Muscle of leg (tissue), 11 donors: Measurements from ENCODE around the gene GLOD5. TPM values are rescaled to one million over a fixed set of nuclear protein-coding genes. Genes with fewer than 3 reads are reported as not detected.

ENCODE experiments used
- DNase-seq: peaks from one replicate; pipeline ENCODE4 v3.0.0; 2013
- H3K27ac ChIP-seq: one replicate; pipeline ENCODE4 v1.5.1; 2013; ENCODE audit warnings: mild to moderate bottlenecking, low read length, control low read depth
- H3K27me3 ChIP-seq: one replicate; pipeline ENCODE4 v1.6.1; 2013; ENCODE audit warnings: low read length; ENCODE audit not compliant: control insufficient read depth, insufficient read depth
- H3K36me3 ChIP-seq: one replicate; pipeline ENCODE4 v1.6.1; 2013; ENCODE audit warnings: low read length; ENCODE audit not compliant: control insufficient read depth, insufficient read depth
- H3K4me1 ChIP-seq: one replicate; pipeline ENCODE4 v1.6.1; 2013; ENCODE audit warnings: low read length; ENCODE audit not compliant: control insufficient read depth, insufficient read depth
- H3K4me3 ChIP-seq: one replicate; pipeline ENCODE4 v1.5.1; 2013; ENCODE audit warnings: low read length, control low read depth
- H3K9me3 ChIP-seq: replicated peaks from 2 replicates; pipeline ENCODE4 v1.6.1; 2013; ENCODE audit warnings: low read depth, low read length; ENCODE audit not compliant: control insufficient read depth
- WGBS: methylation state at CpG from one replicate; pipeline ENCODE4 v1.1.5; 2013; ENCODE audit warnings: missing lambda C conversion rate; ENCODE audit not compliant: insufficient coverage; 5-methylcytosine and 5-hydroxymethylcytosine counted together
- polyA plus RNA-seq, 8 donors: library from polyadenylated mRNA; unstranded; fragments of 120-200 nt; gene quantifications; one replicate each; pipeline versions ENCODE4 v1.2.1 to v1.2.3, GENCODE V29; 2013; ENCODE audit warnings: inconsistent platforms in 1 of 8, low replicate concordance in 1 of 8; ENCODE audit not compliant: insufficient read length in 8 of 8, insufficient read depth in 1 of 8
- total RNA-seq: library from RNA; stranded (reverse); fragments of 120-200 nt; gene quantifications from one replicate; pipeline ENCODE4 v1.2.4, GENCODE V29; 2013

GLOD5 gene
- total and polyA plus RNA-seq, 9 donors: 0.50 TPM; not detected in 8

DNA sequence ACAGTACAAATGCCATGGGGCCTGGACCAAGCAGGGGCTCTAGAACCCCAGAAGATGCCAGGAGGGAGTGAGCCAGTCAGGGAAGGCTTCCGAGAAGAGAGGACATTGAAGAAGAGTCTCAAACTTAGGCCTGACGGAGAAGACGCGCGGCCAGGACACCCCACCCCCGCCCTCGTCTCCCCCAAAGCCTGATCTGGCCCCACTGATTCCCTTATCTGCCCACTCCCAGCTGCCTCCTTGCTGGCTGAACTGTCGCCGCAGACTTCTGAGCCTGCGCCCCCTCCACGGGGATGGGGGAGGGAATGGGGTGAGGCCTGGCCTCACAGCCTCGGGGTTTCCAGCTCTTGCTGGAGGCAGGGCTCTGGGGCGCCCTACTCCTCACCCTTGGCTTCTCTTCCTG is 21.2 kb downstream of the GLOD5 start:
- Histone ChIP-seq H3K36me3 (no peaks in the 10 kb centered on the region), H3K4me3 (no peak overlapping the region), H3K4me1 (no peaks in the 10 kb centered on the region), H3K9me3 (no peaks in the 10 kb centered on the region), H3K27ac (no peak overlapping the region), H3K27me3 (peaks cover 9% of the 10 kb centered on the region)
- WGBS: 84% methylated on average over 3 of the region's 13 CpGs
- no peak for DNase-seq

DNA sequence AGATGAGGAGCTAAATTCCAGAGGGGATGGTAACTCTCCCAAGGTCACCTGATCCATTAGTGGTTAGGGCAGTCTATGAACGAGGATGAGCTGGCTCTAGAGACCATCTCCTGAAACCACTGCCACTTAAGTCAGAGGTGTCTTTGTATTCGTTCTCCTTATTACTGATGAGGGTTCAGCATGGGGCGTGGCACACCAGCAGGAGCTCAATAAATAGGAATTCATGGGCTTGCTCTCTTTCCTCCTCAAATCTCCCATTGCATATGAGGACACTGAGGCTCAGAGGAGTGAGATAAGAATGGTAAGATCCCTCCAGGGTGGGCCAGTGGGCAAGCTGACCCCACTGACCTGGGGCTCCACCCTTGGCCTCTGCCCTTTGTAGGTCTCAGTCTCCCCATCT is 23.2 kb downstream of the GLOD5 start:
- no peak overlapping the region for H3K27ac ChIP-seq
- no peaks in the 10 kb centered on the region for H3K4me1 ChIP-seq
- H3K4me3 ChIP-seq: no peak overlapping the region
- H3K36me3 ChIP-seq: no peaks in the 10 kb centered on the region
- DNase-seq: no peak
- no peaks in the 10 kb centered on the region for H3K9me3 ChIP-seq
- no CpG with 5 or more reads among the region's 3 CpGs for WGBS
- H3K27me3 ChIP-seq: peaks cover 11% of the 10 kb centered on the region

DNA sequence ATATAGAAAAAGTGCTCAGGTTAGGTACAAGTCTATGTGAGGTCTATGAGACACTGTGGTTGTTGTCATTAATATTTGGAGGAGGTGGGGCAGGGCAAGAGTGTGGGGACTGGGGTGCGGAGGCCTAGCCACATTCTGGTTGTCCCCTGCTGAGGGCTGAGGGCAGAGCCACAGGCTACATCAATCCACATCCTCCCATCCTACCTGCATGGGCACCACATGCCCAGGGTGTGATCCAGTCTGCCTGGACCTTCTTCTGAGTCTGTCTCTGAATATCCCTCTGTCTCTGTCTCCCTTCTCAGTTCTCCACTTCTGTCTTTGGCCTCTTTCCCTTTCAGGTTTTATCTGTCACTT is 23.6 kb downstream of the GLOD5 start:
- 60% methylated on average over 1 of the region's 1 CpG for WGBS
- no peak for DNase-seq
- no peak overlapping the region for H3K4me3 ChIP-seq
- H3K27ac ChIP-seq: no peak overlapping the region
- peaks cover 11% of the 10 kb centered on the region for H3K27me3 ChIP-seq
- no peaks in the 10 kb centered on the region for H3K4me1 ChIP-seq
- H3K9me3 ChIP-seq: no peaks in the 10 kb centered on the region
- H3K36me3 ChIP-seq: no peaks in the 10 kb centered on the region

DNA sequence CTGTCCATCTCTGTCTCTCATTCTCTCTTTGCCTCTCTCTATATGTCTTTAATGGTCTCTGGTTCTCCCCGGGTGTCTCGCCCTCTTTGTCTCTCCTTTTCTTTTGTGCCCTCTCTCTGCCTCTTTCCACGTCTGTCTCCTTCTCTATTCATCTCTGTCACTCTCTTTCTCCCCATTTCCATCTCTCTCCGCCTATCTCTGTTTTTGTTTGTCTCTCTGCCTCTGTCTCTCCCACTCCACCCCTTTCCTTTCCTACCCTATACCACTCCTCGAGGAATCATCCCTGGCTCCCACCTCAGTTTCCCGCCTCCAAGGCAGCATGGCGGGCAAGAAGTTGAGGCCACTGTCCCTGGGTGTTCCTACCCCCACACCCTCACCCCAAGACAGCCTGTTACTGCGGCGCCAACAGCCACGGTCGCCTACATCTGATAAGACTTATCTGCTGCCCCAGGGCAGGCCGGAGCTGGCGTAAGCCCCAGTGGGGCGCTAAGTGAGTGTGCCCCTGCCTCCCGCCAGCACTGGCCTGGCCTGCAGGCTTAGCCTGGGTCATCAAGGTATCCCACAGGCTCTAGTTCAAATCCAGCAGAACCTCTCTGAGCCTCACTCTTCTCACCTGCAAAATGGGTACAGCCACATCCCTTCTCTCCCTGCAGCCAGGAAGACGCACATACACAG is 24.1 kb downstream of the GLOD5 start:
- 75% methylated on average over 13 of the region's 16 CpGs for WGBS
- H3K27ac ChIP-seq: no peak overlapping the region
- no peak for DNase-seq
- H3K4me1 ChIP-seq: no peaks in the 10 kb centered on the region
- no peak overlapping the region for H3K4me3 ChIP-seq
- no peaks in the 10 kb centered on the region for H3K9me3 ChIP-seq
- H3K27me3 ChIP-seq: peaks cover 11% of the 10 kb centered on the region
- H3K36me3 ChIP-seq: no peaks in the 10 kb centered on the region

DNA sequence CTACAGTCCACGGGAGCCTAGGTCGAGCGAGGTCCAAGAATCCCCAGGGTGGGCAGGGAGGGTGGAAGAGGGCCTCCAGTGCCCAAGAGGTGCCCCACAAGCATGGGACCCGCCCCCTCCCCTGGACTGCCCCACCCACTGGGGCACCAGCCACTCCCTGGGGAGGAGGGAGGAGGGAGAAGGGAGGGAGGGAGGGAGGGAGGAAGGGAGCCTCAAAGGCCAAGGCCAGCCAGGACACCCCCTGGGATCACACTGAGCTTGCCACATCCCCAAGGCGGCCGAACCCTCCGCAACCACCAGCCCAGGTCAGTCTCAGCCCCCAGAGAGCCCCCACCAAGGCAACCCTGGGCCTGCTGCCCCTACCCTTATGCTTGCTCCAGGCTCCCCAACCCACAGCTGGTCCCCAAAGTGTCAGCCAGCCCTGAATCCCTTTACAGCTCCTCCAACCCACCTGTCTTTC is 24.8 kb downstream of the GLOD5 start, which contains the start of gene GATA1:
Gene GATA1, plus strand, starts transcription at position 250 of the 460 bp plus-strand sequence. CDS start 4,520 bp downstream, outside the sequence.
- Histone ChIP-seq H3K9me3 (no peaks in the 10 kb centered on the region), H3K4me3 (no peak within 1 kb of the TSS), H3K36me3 (no peaks in the 10 kb centered on the region), H3K27me3 (peaks cover 11% of the 10 kb centered on the region), H3K4me1 (no peaks in the 10 kb centered on the region), H3K27ac (no peak within 1 kb of the TSS)
- WGBS: 85% methylated on average over 3 of the region's 7 CpGs
- no peak for DNase-seq

DNA sequence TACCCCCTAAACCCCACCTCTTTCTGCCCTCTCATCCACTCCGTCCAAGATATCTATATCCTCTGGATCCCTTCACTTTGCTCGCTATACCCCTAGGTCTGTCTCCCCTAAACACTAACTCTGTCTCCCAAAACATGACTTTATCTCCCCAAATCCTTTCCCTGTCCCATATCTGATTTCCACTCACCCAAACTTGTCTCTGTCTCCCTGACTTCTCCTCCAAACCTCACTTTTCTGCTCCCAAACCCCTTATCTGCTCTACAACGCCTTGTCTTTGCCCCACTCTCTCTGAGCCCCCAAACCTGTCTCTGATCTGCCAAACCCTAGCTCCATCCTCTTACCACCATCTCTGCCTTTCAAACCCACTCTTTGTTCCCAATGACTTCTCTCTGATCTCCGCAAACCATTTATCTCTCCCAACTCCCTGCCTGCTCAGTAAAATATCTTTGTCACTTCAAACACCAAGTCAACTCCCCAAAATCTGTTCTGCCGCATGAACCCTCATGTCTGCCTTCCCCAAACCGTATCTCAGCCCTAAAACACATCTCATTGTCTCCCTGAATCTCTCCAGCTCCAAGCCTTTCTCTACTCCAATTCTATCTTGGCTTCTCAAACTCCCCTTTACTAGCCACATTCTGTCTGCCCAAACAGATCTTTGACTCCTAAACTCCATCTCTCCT is 25.4 kb downstream of the GLOD5 start:
- no peak for DNase-seq
- Histone ChIP-seq H3K4me3 (no peak overlapping the region), H3K4me1 (no peaks in the 10 kb centered on the region), H3K36me3 (no peaks in the 10 kb centered on the region), H3K27me3 (peaks cover 11% of the 10 kb centered on the region), H3K9me3 (no peaks in the 10 kb centered on the region), H3K27ac (no peak overlapping the region)
- 64% methylated on average over 6 of the region's 6 CpGs for WGBS

DNA sequence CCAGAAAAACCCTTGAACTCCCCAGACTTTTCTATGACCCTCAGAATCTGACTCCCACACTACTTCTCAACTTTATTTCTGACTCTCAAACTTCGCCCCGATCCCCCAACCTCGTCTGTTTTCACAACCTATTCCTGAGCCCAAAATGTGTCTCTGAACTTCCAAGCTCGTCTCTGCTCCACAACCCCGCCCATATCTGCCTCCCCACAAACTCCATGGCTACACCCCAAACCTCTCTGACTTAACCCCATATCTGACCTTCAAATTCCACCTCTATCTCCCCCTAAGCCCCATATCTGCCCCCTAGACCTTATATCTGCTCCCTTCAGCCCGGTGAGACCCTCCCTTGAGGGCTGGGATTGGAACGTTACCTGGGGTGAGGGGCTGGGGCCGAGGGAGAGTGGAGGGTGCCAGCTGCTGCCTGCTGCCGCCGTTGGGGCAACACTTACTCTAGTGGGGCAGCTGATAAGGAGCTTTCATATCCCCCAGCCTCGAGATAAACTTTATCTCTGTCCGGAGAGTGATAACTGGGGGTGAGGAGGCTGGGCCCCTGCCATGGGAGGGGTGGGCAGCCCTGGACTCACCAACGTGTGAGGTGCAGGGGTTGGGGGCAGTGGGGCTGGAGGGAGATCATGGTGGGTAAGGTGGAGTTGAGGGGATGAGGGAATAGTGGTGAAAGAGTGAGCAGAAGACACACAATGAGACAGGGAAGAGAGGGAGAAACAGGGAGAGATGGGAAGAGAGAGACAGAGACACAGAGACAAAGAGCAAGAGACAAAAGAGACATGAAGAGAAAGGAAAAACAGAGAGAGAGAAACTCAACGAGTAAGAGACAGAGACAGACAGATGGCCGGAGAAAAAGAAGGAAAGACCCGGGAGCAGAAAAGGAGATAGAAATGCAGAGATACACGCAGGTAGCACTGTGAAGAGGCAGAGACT is 26.2 kb downstream of the GLOD5 start:
- Histone ChIP-seq H3K9me3 (no peaks in the 10 kb centered on the region), H3K27me3 (peaks cover 11% of the 10 kb centered on the region), H3K4me1 (no peaks in the 10 kb centered on the region), H3K27ac (no peak overlapping the region), H3K36me3 (no peaks in the 10 kb centered on the region), H3K4me3 (no peak overlapping the region)
- DNase-seq: no peak
- 56% methylated on average over 14 of the region's 17 CpGs for WGBS

DNA sequence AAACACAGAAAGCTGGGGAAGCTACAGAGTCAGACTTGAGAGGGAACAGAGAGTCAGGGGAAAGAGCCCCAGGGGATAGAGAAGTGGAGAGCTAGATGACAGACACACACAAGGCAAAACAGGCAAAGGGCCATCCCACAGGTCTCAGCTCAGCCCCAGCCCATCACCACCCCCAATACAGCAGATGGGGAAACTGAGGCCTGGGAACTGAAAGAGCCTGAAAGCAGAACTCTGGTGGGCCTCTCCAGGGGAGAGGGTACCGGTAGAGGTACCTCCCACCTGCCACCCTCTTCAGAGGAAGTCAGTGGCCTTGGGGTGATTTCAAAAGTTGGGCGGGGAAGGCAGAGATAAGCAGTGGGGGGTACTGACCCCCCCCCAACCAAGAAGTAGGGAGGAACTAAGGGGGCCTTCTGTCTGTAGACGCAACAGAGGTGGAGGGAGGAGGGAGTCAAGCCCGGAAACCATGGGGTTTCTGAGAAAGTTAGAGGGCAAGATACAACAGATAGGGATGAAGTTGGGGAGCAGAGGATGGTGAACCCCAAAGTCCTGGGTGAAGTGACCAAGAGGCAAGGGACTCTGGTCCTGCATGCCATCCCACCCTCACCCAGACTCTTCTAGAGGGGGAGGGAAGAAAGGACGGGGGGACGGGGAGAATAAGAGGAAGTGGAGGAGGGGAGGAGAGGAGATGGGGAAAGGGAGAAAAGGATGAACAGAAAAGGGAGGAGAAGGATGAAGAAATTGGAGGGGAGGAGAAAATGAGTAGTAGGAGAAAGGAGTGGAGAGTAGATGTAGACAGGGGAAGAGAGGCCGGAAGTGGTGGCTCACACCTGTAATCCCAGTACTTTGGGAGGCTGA is 28.0 kb downstream of the GLOD5 start:
- WGBS: 70% methylated on average over 3 of the region's 7 CpGs
- Histone ChIP-seq H3K4me1 (no peaks in the 10 kb centered on the region), H3K27me3 (peaks cover 12% of the 10 kb centered on the region), H3K36me3 (no peaks in the 10 kb centered on the region), H3K4me3 (no peak overlapping the region), H3K9me3 (no peaks in the 10 kb centered on the region), H3K27ac (no peak overlapping the region)
- no peak for DNase-seq

DNA sequence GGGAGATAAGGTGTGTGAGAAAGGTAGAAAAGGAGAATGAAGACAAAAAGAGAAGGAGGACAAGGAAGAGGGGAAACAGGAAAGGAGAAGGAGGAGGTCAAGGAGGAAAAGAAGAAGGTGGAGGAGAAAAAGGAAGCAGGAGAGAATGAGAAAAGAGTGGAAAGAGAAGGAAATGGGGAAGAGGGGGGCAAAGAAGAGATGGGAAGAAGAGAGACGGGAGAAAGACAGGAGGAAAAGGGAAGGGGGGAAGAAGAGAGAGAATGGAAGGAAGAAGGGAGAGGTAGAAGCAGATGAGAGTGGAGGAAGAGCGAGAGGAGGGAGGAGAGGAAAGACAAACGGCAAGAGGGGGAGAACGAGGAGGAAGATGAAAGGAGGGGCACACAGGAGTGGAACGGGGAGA is 28.9 kb downstream of the GLOD5 start:
- H3K36me3 ChIP-seq: no peaks in the 10 kb centered on the region
- no peaks in the 10 kb centered on the region for H3K4me1 ChIP-seq
- H3K9me3 ChIP-seq: no peaks in the 10 kb centered on the region
- H3K27me3 ChIP-seq: peaks cover 14% of the 10 kb centered on the region
- H3K4me3 ChIP-seq: no peak overlapping the region
- no peak for DNase-seq
- 57% methylated on average over 5 of the region's 5 CpGs for WGBS
- H3K27ac ChIP-seq: no peak overlapping the region
